Erythroblast (primary cell): ENCODE results near the gene MTHFD1L.

ENCODE experiments used
- GATA1 ChIP-seq: IDR thresholded peaks from 2 replicates; pipeline ENCODE4 v1.6.1; 2011; ENCODE audit warnings: low read depth, mild to moderate bottlenecking, control low read depth, low read length, moderate library complexity
- POLR2A ChIP-seq: IDR thresholded peaks from 2 replicates; pipeline ENCODE4 v1.6.1; 2011; ENCODE audit warnings: mild to moderate bottlenecking, low read length

DNA sequence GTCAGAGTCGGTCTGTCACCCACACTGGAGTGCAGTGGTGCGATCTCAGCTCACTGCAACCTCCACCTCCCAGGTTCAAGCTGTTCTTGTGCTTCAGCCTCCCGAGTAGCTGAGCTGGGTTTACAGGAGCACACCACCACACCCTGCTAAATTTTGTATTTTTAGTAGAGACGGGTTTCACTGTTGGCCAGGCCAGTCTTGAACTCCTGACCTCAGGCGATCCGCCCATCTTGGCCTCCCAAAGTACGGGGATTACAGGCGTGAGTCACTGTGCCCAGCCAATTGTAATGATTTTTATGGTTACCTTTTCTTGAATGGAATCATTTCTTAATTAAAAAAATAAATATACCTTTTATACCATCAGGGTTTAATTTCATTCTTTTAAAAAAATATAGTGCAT, 105.7 kb downstream of the MTHFD1L start:
- TF ChIP-seq POLR2A (no peak), GATA1 (no peak)
